GM12878 (cell line): ENCODE data around the gene UNC13D. TPM values are rescaled to one million over a fixed set of nuclear protein-coding genes. Genes with fewer than 3 reads are reported as not detected.
A peak's percentile ranks its signal among the peaks of the same experiment; 100 is the strongest.

Experiments used
- ATAC-seq: fragments of 200-7000 bp; cut with Tn5 transposase; 3 replicates; pipeline ENCODE4 v1.9.1; 2020; ENCODE audit warnings: mild to moderate bottlenecking, moderate library complexity
- BruUV-seq: library from RNA; stranded (reverse); fragments of 400-500 nt; replicated peaks from 2 replicates; lab custom pipeline; 2021; lab: Mats Ljungman, UMichigan
- CTCF ChIA-PET: fragments of 300-600 bp; sonication (Branson Sonifier 250); formaldehyde crosslinking; extraction: SDS; loops from one replicate; lab custom pipeline; 2021; ENCODE audit warnings: inconsistent platforms; lab: Yijun Ruan, JAX
- POLR2A ChIA-PET: fragments of 350-600 bp; formaldehyde crosslinking; extraction: SDS; loops from one replicate; lab custom pipeline; 2021; ENCODE audit warnings: inconsistent platforms; lab: Charles Lee
- RAD21 ChIA-PET: fragments of 300-600 bp; sonication (Branson Sonifier 250); formaldehyde crosslinking; loops from one replicate; lab custom pipeline; 2023; ENCODE audit warnings: antibody characterized with exemption; ENCODE audit not compliant: unreplicated experiment; lab: Charles Lee
- SMC1A ChIA-PET: fragments of 300-600 bp; sonication (Branson Sonifier 250); formaldehyde crosslinking; loops from one replicate; lab custom pipeline; 2023; ENCODE audit not compliant: unreplicated experiment, uncharacterized antibody; lab: Charles Lee
- DNase-seq: peaks from one replicate; pipeline ENCODE4 v3.0.0-alpha.2; 2011; ENCODE audit warnings: low read depth, low spot score
- FAIRE-seq: peaks from 3 replicates; lab custom pipeline; 2011; peaks lifted over from hg19 to GRCh38; lab: Jason Lieb, UNC
- H2AFZ ChIP-seq: 2 replicates; pipeline ENCODE4 v1.6.0; 2011; ENCODE audit warnings: low read depth, low read length, control low read depth; ENCODE audit not compliant: control insufficient read depth
- H3K27ac ChIP-seq: 2 replicates; pipeline ENCODE4 v1.5.1; 2011; ENCODE audit warnings: control low read depth; ENCODE audit not compliant: control insufficient read depth, insufficient read depth
- H3K27me3 ChIP-seq, 2 experiments: replicated peaks in 1 of 2; 2 replicates each; pipeline versions ENCODE4 v1.6.0 to v1.6.1; 2011; ENCODE audit warnings: low read length in 1 of 2; ENCODE audit not compliant: control insufficient read depth in 2 of 2, insufficient read depth in 2 of 2
- H3K36me3 ChIP-seq, 2 experiments: 2 replicates each; pipeline ENCODE4 v1.5.1; 2011; ENCODE audit warnings: low read length in 1 of 2; ENCODE audit not compliant: control insufficient read depth in 2 of 2, insufficient read depth in 2 of 2
- H3K4me1 ChIP-seq: 2 replicates; pipeline ENCODE4 v1.6.1; 2011; ENCODE audit warnings: mild to moderate bottlenecking, low read length, moderate library complexity, mixed read lengths; ENCODE audit not compliant: control insufficient read depth, insufficient read depth
- H3K4me2 ChIP-seq: 2 replicates; pipeline ENCODE4 v1.6.0; 2011; ENCODE audit warnings: control low read depth; ENCODE audit not compliant: control insufficient read depth, insufficient read depth
- H3K4me3 ChIP-seq: fragments of 200-600 bp; sonication (generic); 2 replicates; pipeline ENCODE4 v1.5.1; 2016
- H3K79me2 ChIP-seq: 2 replicates; pipeline ENCODE4 v1.6.0; 2011; ENCODE audit warnings: low read length; ENCODE audit not compliant: control insufficient read depth, insufficient read depth
- H3K9ac ChIP-seq: 2 replicates; pipeline ENCODE4 v1.8.0; 2011; ENCODE audit warnings: low read length, control low read depth, mixed read lengths; ENCODE audit not compliant: control insufficient read depth, insufficient read depth
- H3K9me3 ChIP-seq: replicated peaks from 3 replicates; pipeline ENCODE4 v1.5.1; 2011; ENCODE audit warnings: mild to moderate bottlenecking, low read length; ENCODE audit not compliant: control insufficient read depth, insufficient read depth
- H4K20me1 ChIP-seq: 2 replicates; pipeline ENCODE4 v1.6.0; 2011; ENCODE audit not compliant: control insufficient read depth, insufficient read depth
- BHLHE40 ChIP-seq, 2 experiments: fragments of 450-650 bp in 1 of 2; IDR thresholded peaks; 2 replicates each; pipeline ENCODE4 v1.6.1; 2011 to 2017; ENCODE audit warnings: low read depth in 2 of 2, borderline replicate concordance in 1 of 2, improper control_type of control experiment in 1 of 2, low read length in 1 of 2, mild to moderate bottlenecking in 1 of 2
- CBFB ChIP-seq: IDR thresholded peaks from 2 replicates; pipeline ENCODE4 v1.6.1; 2016; ENCODE audit warnings: antibody characterized with exemption, low read depth
- E2F8 ChIP-seq: fragments of 450-650 bp; IDR thresholded peaks from 2 replicates; pipeline ENCODE4 v1.6.1; 2018; ENCODE audit warnings: mild to moderate bottlenecking, low read depth, moderate library complexity; ENCODE audit not compliant: partially characterized antibody
- ESRRA ChIP-seq: IDR thresholded peaks from 2 replicates; pipeline ENCODE4 v1.6.1; 2012; ENCODE audit warnings: mild to moderate bottlenecking, low read length, improper control_type of control experiment
- IRF5 ChIP-seq: fragments of 450-650 bp; IDR thresholded peaks from 2 replicates; pipeline ENCODE4 v1.6.1; 2017; ENCODE audit warnings: borderline replicate concordance
- KDM1A ChIP-seq: fragments of 200-600 bp; sonication (generic); IDR thresholded peaks from 2 replicates; pipeline ENCODE4 v1.6.1; 2016; ENCODE audit warnings: borderline replicate concordance
- NFYB ChIP-seq: IDR thresholded peaks from 2 replicates; pipeline ENCODE4 v1.6.1; 2011; ENCODE audit warnings: low read depth, mild to moderate bottlenecking, low read length, improper control_type of control experiment, moderate library complexity; ENCODE audit not compliant: insufficient read depth
- PAX8 ChIP-seq: fragments of 450-650 bp; IDR thresholded peaks from 2 replicates; pipeline ENCODE4 v1.6.1; 2017; ENCODE audit warnings: mild to moderate bottlenecking, moderate library complexity
- PML ChIP-seq: IDR thresholded peaks from 2 replicates; pipeline ENCODE4 v1.6.1; 2012; ENCODE audit warnings: low read length, inconsistent platforms
- POLR2AphosphoS2 ChIP-seq: IDR thresholded peaks from 2 replicates; pipeline ENCODE4 v1.6.1; 2011; ENCODE audit warnings: low read depth, mild to moderate bottlenecking, low read length, improper control_type of control experiment, moderate library complexity
- RAD21 ChIP-seq: IDR thresholded peaks from 2 replicates; pipeline ENCODE4 v1.6.1; 2011; ENCODE audit warnings: mild to moderate bottlenecking, low read depth, low read length, moderate library complexity; ENCODE audit not compliant: insufficient read depth
- RCOR1 ChIP-seq: conservative IDR thresholded peaks from 2 replicates; pipeline ENCODE4 v1.6.1; 2012; ENCODE audit warnings: low read depth, low read length, improper control_type of control experiment
- SMAD5 ChIP-seq: IDR thresholded peaks from 2 replicates; pipeline ENCODE4 v1.6.1; 2016; ENCODE audit warnings: antibody characterized with exemption, low read depth
- STAT1 ChIP-seq: fragments of 450-650 bp; conservative IDR thresholded peaks from 2 replicates; pipeline ENCODE4 v1.6.1; 2014; ENCODE audit warnings: antibody characterized with exemption, mild to moderate bottlenecking
- TAF1 ChIP-seq: IDR thresholded peaks from 2 replicates; pipeline ENCODE4 v1.6.1; 2011; ENCODE audit warnings: mild to moderate bottlenecking, low read depth, low read length, borderline replicate concordance
- TBL1XR1 ChIP-seq: IDR thresholded peaks from 2 replicates; pipeline ENCODE4 v1.6.1; 2012; ENCODE audit warnings: low read depth, low read length, improper control_type of control experiment
- YY1 ChIP-seq: IDR thresholded peaks from 2 replicates; pipeline ENCODE4 v1.6.1; 2011; ENCODE audit warnings: low read depth, mild to moderate bottlenecking, low read length
- ZNF217 ChIP-seq: fragments of 450-650 bp; IDR thresholded peaks from 2 replicates; pipeline ENCODE4 v1.6.1; 2017; ENCODE audit warnings: antibody characterized with exemption, mild to moderate bottlenecking
- ZNF274 ChIP-seq: IDR thresholded peaks from one replicate; pipeline ENCODE4 v1.8.0; 2011; ENCODE audit not compliant: insufficient read length, insufficient read depth
- WGBS: methylation state at CpG from one replicate; pipeline ENCODE4 v1.1.6; 2016; ENCODE audit warnings: low lambda C conversion rate; ENCODE audit not compliant: insufficient replicate concordance, insufficient coverage; ENCODE audit errors: missing lambda C conversion rate; 5-methylcytosine and 5-hydroxymethylcytosine counted together
- in situ Hi-C: fragments of 300-500 bp; cut with MboI; formaldehyde crosslinking; loops from 9 replicates; pipeline ENCODE4 v1.14.3; 2018; ENCODE audit warnings: mixed read lengths
- intact Hi-C: fragments of 100-400 bp; cut with micrococcal nuclease; formaldehyde crosslinking; loops from one replicate; pipeline ENCODE4 v1.14.2; 2022; ENCODE audit not compliant: unreplicated experiment
- polyA plus RNA-seq, 11 experiments: library from polyadenylated mRNA; depleted of rRNA in 4 of 11; unstranded in 6 of 11; stranded (reverse) in 5 of 11; fragments of >200 nt; fragmentation: Nextera tagmentation in 4 of 11; fragmentation: Illumina TruSeq in 1 of 11; extraction: Ambion mirVana in 4 of 11; extraction: Trizol in 1 of 11; gene quantifications; 1 replicate in 1 of 11; 2 replicates in 10 of 11; pipeline versions ENCODE4 v1.2.1 to v1.2.3, GENCODE V29; 2011 to 2016; ENCODE audit warnings: inconsistent platforms in 2 of 11, missing spikeins in 2 of 11, low read depth in 1 of 11
- total RNA-seq, 4 experiments: library from RNA; depleted of rRNA in 3 of 4; stranded (reverse); fragments of >200 nt in 3 of 4; fragmentation: Illumina TruSeq in 1 of 4; extraction: Trizol in 1 of 4; gene quantifications; 2 replicates each; pipeline versions ENCODE4 v1.2.1 to v1.2.3, GENCODE V29; 2013 to 2021

The UNC13D gene
- total and polyA plus RNA-seq, 10 of the 15 experiments (the other 5 are each of a cell fraction or from before 2014, with no cell fraction given): 0.32 to 63.9 (median 25.2) TPM

GRCh38 chr17:75855310-75856061 is 11.3 kb upstream of the UNC13D start, which contains the start of gene WBP2 (continued):
- TF ChIP-seq E2F8 (no peak), BHLHE40 (IDR thresholded peaks at IDR 0.05; ENCODE audit: borderline replicate concordance in 1 of 2, low read depth in 2 of 2, low read length in 1 of 2) (peak; percentile 56 to 81; a peak in 2 of 4 replicates), CBFB (0 out of 2 replicates have a peak, but pooled peaks have one; percentile 41), YY1 (peak; percentile 76), ESRRA (peak; percentile 22; the same call in 1 of the 2 replicates)

GRCh38 chr17:75854881-75855309 is 10.7 kb upstream of the UNC13D start:
- no peak for DNase-seq
- peak overlapping the region; percentile 51 for H3K27ac ChIP-seq
- no peaks in the 10 kb centered on the region for H4K20me1 ChIP-seq
- peak; percentile 5 for ATAC-seq
- intact Hi-C loops: loop anchor here (2.0 to 5.0 kb wide), 2 partner anchors 42 to 76 kb away; partner anchors contain the start of gene TRIM65
- in situ Hi-C loops: no loop called here
- peaks cover 2 to 3% of the 10 kb centered on the region in 2 experiments; a peak in 2 of 4 replicates for H3K36me3 ChIP-seq
- peak overlapping the region; percentile 51 for H3K4me2 ChIP-seq
- ChIA-PET CTCF (interaction anchor here (0.6 to 9.4 kb wide), 24 partner anchors 8 to 338 kb away, joined by 3 to 117 read pairs (median 4); partner anchors contain the start of genes GALK1, MRPL38, TRIM47 and TRIM65), POLR2A (interaction anchor here (0.6 to 5.8 kb wide), 32 partner anchors 9 to 638 kb away, joined by 3 to 42 read pairs (median 5); partner anchors contain the start of genes GALK1, TRIM65, TSEN54 and UNC13D), SMC1A (interaction anchor here (0.6 to 3.6 kb wide), 18 partner anchors 9 to 826 kb away, joined by 3 to 18 read pairs (median 4); partner anchors contain the start of genes TRIM47 and UNC13D), RAD21 (interaction anchor here (0.6 to 3.2 kb wide), 19 partner anchors 10 to 569 kb away, joined by 3 to 32 read pairs (median 5); partner anchors contain the start of genes GALK1, TRIM47, TRIM65 and UNC13D)
- under 1% methylated on average over 14 of the region's 19 CpGs for WGBS
- H2AFZ ChIP-seq: peak overlapping the region; percentile 67
- H3K27me3 ChIP-seq: no peaks in the 10 kb centered on the region
- H3K9me3 ChIP-seq: no peaks in the 10 kb centered on the region
- peak overlapping the region; percentile 71 for H3K9ac ChIP-seq
- H3K4me3 ChIP-seq: peak overlapping the region; percentile 73
- H3K79me2 ChIP-seq: peaks cover 18% of the 10 kb centered on the region
- H3K4me1 ChIP-seq: peaks cover 22% of the 10 kb centered on the region
- BruUV-seq: no TSS peak
- FAIRE-seq: no peak
- TF ChIP-seq ZNF217 (no peak), KDM1A (no peak), RAD21 (no peak), STAT1 (no peak), PAX8 (no peak), TAF1 (peak; percentile 50; the same call in 1 of the 2 replicates), NFYB (no peak), SMAD5 (no peak), RCOR1 (no peak), POLR2AphosphoS2 (no peak), ZNF274 (no peak), TBL1XR1 (no peak), PML (no peak), IRF5 (no peak)
